OCI-LY1 (cell line): ENCODE data around the gene IFIH1.
A peak's percentile ranks its signal among the peaks of the same experiment; 100 is the strongest.

Experiments used
- H2AFZ ChIP-seq: fragments of 200-600 bp; sonication (generic), shearing (Covaris generic); 2 replicates; pipeline ENCODE4 v1.6.0; 2014; ENCODE audit warnings: antibody characterized with exemption, mild to moderate bottlenecking, low read length
- H3F3A ChIP-seq: fragments of 200-600 bp; sonication (generic), shearing (Covaris generic); 2 replicates; pipeline ENCODE4 v1.6.0; 2014; ENCODE audit warnings: mild to moderate bottlenecking, antibody characterized with exemption, low read length, moderate library complexity; ENCODE audit not compliant: insufficient read depth
- H3K27ac ChIP-seq: fragments of 200-600 bp; sonication (generic); 2 replicates; pipeline ENCODE4 v1.5.1; 2014; ENCODE audit warnings: low read length, mixed run types, mild to moderate bottlenecking, low read depth; ENCODE audit not compliant: poor library complexity, severe bottlenecking
- H3K27me3 ChIP-seq: fragments of 200-600 bp; sonication (generic); 2 replicates; pipeline ENCODE4 v1.6.0; 2014; ENCODE audit warnings: antibody characterized with exemption, mild to moderate bottlenecking, low read length, moderate library complexity; ENCODE audit not compliant: insufficient read depth
- H3K36me3 ChIP-seq: fragments of 200-600 bp; sonication (generic); 2 replicates; pipeline ENCODE4 v1.6.1; 2014; ENCODE audit warnings: mild to moderate bottlenecking, antibody characterized with exemption, low read length, moderate library complexity, mixed read lengths; ENCODE audit not compliant: insufficient read depth
- H3K4me1 ChIP-seq: fragments of 200-600 bp; sonication (generic); 2 replicates; pipeline ENCODE4 v1.5.1; 2014; ENCODE audit warnings: mild to moderate bottlenecking, low read length, moderate library complexity; ENCODE audit not compliant: insufficient read depth, severe bottlenecking
- H3K4me2 ChIP-seq: fragments of 200-600 bp; sonication (generic), shearing (Covaris generic); 2 replicates; pipeline ENCODE4 v1.6.1; 2014; ENCODE audit warnings: low read length
- H3K4me3 ChIP-seq: fragments of 200-600 bp; sonication (generic); 2 replicates; pipeline ENCODE4 v1.5.1; 2014; ENCODE audit warnings: low read length, low read depth, mild to moderate bottlenecking, mixed read lengths; ENCODE audit not compliant: poor library complexity, severe bottlenecking
- H3K79me2 ChIP-seq: fragments of 200-600 bp; shearing (Covaris generic); 2 replicates; pipeline ENCODE4 v1.6.1; 2016; ENCODE audit warnings: mixed run types, low read length, mixed read lengths; ENCODE audit not compliant: insufficient read depth
- H3K9ac ChIP-seq: fragments of 200-600 bp; sonication (generic), shearing (Covaris generic); 2 replicates; pipeline ENCODE4 v1.6.1; 2014; ENCODE audit warnings: mild to moderate bottlenecking, low read length, mixed read lengths
- H3K9me2 ChIP-seq: fragments of 200-600 bp; sonication (generic), shearing (Covaris generic); 2 replicates; pipeline ENCODE4 v1.6.1; 2014; ENCODE audit warnings: low read depth, mild to moderate bottlenecking, low read length, mixed read lengths
- H3K9me3 ChIP-seq: fragments of 200-600 bp; shearing (Covaris generic); 2 replicates; pipeline ENCODE4 v1.6.1; 2014; ENCODE audit warnings: low read length, mixed read lengths
- H4K20me1 ChIP-seq: fragments of 200-600 bp; sonication (generic), shearing (Covaris generic); 2 replicates; pipeline ENCODE4 v1.6.0; 2016; ENCODE audit warnings: mild to moderate bottlenecking, low read length; ENCODE audit not compliant: insufficient read depth
- CTCF ChIP-seq: fragments of 200-600 bp; sonication (generic), shearing (Covaris generic); IDR thresholded peaks from 2 replicates; pipeline ENCODE4 v1.5.1; 2017; ENCODE audit warnings: mild to moderate bottlenecking, antibody characterized with exemption, low read length, moderate library complexity, mixed read lengths
- EZH2 ChIP-seq: fragments of 200-600 bp; sonication (generic), shearing (Covaris generic); IDR thresholded peaks from 2 replicates; pipeline ENCODE4 v1.8.0; 2017; ENCODE audit warnings: borderline replicate concordance, mixed run types, mild to moderate bottlenecking, antibody characterized with exemption, low read length, moderate library complexity, mixed read lengths

IFIH1 gene

GRCh38 chr2:162318328-162319180, at the start of gene IFIH1:
TSS of gene IFIH1 (minus strand) at chr2:162318684. CDS start at chr2:162318307, 377 bp downstream.
- Histone ChIP-seq H3K27me3 (no peaks in the 10 kb centered on the region), H3K79me2 (no peaks in the 10 kb centered on the region), H3K36me3 (no peaks in the 10 kb centered on the region), H3F3A (no peaks in the 10 kb centered on the region), H3K4me1 (peaks cover 40% of the 10 kb centered on the region), H3K9me3 (no peaks in the 10 kb centered on the region), H3K27ac (peak within 1 kb of the TSS; percentile 74), H3K9ac (peak within 1 kb of the TSS; percentile 75), H3K4me2 (peak within 1 kb of the TSS; percentile 96), H3K9me2 (no peaks in the 10 kb centered on the region), H4K20me1 (no peaks in the 10 kb centered on the region), H2AFZ (peak within 1 kb of the TSS; percentile 57), H3K4me3 (peak within 1 kb of the TSS; percentile 76)
- TF ChIP-seq EZH2 (no peak), CTCF (peak; percentile 15; the same call in 1 of the 2 replicates)

- no peak overlapping the region for H2AFZ ChIP-seq
- H4K20me1 ChIP-seq = no peaks in the 10 kb centered on the region
- no peak overlapping the region for H3K4me2 ChIP-seq
- H3K4me1 ChIP-seq = no peaks in the 10 kb centered on the region
- H3K9me3 ChIP-seq = no peaks in the 10 kb centered on the region
- no peaks in the 10 kb centered on the region for H3K79me2 ChIP-seq
- H3K9ac ChIP-seq = no peak overlapping the region
- no peaks in the 10 kb centered on the region for H3K27me3 ChIP-seq
- no peak for TF ChIP-seq EZH2
- TF ChIP-seq CTCF = no peak
- no peaks in the 10 kb centered on the region for H3K36me3 ChIP-seq
- H3K4me3 ChIP-seq = no peak overlapping the region
- H3K9me2 ChIP-seq = no peaks in the 10 kb centered on the region
- no peak overlapping the region for H3K27ac ChIP-seq
- H3F3A ChIP-seq = no peaks in the 10 kb centered on the region
Observed at GRCh38 chr2:162365392-162365791, 46.9 kb upstream of the IFIH1 start.

- Histone ChIP-seq H2AFZ (0 out of 2 replicates have a peak overlapping the region, but pooled peaks have one; percentile 71), H3K36me3 (no peaks in the 10 kb centered on the region), H3K27me3 (no peaks in the 10 kb centered on the region), H3K9ac (peak overlapping the region; percentile 78), H3K9me2 (no peaks in the 10 kb centered on the region), H4K20me1 (no peaks in the 10 kb centered on the region), H3F3A (no peaks in the 10 kb centered on the region), H3K4me3 (peak overlapping the region; percentile 86), H3K4me1 (peaks cover 23% of the 10 kb centered on the region), H3K9me3 (no peaks in the 10 kb centered on the region), H3K4me2 (peak overlapping the region; percentile 82), H3K79me2 (no peaks in the 10 kb centered on the region; the same call in 1 of the 2 replicates), H3K27ac (no peak overlapping the region)
- TF ChIP-seq CTCF = no peak; the same call in 1 of the 2 replicates
Observed at GRCh38 chr2:162344617-162344950, 26.1 kb upstream of the IFIH1 start.
